ENCODE data around the gene HOXC4.
"Not testable (repeated sequence)": the region's sequence is repeated elsewhere in the genome, so short reads cannot be mapped to it uniquely, and the experiment has no call there.

HOXC4 gene

DNA sequence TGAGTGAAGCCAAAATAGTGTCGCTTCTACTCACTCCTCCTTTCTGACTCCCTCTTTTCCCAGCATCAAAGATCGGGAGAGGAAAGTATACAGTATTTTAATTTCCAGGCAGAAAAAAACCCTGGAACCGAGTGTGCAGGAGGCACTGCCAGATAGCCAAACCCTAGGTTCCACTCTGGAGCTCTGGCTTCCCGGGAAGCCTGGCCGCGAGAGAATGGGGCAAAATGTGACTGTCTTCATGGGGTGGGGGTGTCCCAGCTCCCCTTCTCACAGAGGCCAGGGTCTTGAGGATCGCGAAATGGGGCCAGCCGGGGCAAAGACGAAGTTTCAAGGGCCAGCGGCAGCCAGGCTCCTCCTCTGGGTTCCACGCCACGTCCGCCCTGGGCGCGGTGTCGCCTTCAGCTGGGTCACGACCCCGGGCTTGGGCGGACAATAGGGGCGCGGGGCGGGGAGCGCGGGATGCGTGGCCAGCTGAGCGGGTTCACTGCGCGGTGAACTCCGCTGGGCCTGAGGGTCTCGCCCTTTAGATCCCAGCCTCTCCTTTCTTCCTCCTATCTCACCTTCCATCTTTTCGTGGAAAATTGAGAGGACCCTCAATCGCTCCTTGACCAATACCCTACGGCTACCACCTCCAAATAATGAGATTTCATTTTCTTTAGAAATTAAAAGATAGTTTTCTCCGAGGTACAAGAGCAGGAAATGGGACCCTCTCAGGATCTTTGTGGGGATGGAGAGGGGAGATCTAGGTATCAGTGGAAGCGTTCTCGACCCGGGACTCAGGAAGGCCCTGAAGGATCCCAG lies 6.7 kb downstream of the HOXC4 start:
- no peak for DNase-seq

DNA sequence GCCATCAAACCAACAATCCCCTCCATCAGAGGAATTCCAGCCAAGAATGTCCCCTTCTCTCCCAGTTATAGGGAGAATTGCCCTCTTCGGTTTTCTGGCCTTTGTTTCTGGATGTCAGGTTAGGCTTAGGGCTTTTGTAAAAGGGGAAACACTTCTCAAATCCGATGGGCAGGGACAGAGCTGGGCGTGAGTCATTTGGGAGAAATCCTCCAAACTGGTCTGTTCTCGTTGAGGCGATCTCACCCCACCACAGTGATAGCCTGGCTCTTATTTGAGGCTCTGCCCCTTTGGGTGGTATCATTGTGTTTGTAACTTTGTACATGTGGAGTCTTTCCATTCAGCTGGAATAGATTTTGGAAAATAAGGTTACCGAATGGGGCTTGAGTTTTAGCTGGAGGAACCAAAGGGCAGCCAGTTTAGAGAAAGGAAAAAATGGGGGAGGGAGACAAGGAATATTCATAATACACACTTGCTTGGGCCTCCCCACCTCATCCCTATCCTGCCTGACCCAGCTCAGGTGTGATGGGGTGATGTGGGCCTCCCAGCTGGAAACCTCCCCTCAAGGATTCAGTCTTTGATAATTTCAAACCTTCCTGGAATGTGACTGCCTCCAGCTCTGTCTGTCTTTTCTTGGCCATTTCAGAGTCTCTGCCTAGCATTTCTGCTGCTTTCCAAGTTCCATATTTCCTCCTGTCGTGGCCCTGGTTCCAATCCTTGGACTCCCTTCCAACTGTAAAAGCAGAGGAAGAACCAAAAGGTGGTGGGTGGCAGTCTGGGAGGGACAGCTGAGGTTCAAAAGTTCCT lies 7.5 kb downstream of the HOXC4 start:
- DNase-seq, result no peak

DNA sequence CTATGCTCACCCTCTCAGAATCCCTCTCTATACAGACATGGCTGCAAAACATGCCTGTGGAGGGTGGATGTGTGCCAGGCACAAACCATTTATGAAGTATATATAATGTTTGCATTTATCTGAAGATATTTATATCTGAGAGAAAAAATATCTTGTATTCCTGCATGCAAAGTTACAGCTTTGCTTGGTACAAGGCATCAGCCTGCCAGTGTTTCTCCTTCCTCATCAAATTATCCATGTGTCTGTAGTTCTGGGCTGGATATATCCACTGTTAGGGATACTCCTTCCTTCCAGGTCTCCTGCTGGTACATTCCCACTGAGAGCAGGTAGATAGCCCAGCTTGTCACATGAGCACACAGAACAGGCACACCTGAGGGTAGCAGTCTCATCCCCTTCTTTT lies 12.0 kb downstream of the HOXC4 start:
- DNase-seq, result no peak

DNA sequence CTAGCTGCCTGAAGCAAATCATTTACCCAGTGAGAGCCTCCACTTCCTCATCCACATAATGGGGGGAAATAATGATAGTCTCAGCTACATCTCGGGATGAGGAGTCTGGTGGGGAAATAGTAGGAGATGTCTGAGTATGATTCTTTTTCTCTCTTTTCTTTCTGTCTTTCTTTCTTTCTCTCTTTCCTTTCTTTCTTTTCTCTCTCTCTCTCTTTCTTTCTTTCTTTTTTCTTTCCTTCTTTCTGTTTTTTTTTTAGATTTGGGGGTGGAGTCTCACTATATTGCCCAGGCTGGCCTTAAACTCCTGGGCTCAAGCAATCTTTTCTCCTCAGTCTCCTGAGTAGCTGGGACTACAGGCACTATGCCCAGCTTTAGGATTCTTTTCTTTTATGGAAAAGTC lies 12.8 kb downstream of the HOXC4 start:
- DNase-seq, result no peak

DNA sequence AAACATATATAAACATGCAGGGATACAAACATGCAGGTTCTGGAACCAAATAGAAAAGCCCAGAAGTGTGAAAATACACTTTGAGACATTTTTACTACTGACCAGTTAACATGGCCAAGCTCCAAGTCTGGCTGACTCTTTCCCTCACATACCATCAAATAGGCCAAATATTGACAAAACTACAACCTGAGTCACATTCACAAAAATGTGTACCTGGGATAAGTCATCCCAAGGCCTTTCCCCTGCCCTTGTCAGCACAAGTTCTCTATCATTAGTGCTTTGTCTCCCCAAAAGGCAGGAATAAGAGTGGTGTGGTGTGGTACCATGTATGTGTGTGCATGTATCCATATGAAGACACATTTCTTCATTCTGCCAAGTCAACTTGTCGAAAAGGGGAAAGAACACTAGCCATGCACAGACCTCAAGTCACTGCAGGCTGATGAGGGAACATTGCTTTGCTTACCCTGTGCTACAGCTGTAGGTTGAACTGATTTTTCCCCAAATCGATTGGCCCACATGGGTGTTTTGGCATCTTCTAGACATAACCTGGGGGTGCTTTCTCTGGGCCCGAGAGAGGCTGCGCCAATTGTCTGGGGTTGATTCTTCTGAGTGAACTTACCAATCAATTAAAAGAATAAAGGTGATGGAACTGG lies 14.9 kb downstream of the HOXC4 start:
- no peak for DNase-seq

DNA sequence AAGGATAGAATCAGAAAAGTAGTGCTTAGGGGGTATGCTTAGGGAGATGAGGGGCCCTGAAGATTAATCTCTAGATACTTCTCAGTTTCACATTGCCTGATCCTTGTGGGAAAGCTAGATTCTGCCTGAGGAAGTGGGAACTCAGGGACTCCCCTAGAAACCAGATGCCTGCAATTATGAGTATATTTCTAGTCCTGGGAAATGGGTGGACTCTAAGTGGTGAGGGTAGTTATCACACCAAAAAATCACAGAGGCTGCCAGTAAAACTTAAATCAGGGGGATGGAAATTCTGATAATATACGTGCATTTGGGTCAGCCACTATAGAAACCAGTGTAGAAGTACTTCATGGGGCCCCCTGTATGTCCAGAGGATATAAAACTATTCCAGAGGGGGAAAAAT lies 18.3 kb downstream of the HOXC4 start:
- no peak for DNase-seq

DNA sequence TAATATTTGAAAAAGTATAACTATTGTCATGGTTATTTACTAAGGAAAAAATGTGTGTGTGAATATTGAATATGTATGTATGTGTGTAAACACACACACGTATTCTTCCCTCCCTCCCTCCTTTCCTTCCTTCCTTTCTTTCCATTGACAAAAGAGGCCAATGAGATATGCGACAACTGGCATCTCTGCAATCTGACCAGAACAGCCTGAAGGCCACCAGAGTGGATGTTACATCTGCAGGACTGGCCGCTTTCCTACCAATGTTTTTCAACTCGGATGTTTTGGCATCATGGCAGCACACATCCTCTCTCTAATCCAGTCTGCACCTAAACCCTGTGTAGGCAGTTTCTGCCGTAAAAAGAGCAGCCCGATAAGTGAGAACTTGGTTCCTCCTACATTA lies 20.7 kb downstream of the HOXC4 start:
- DNase-seq, result no peak

DNA sequence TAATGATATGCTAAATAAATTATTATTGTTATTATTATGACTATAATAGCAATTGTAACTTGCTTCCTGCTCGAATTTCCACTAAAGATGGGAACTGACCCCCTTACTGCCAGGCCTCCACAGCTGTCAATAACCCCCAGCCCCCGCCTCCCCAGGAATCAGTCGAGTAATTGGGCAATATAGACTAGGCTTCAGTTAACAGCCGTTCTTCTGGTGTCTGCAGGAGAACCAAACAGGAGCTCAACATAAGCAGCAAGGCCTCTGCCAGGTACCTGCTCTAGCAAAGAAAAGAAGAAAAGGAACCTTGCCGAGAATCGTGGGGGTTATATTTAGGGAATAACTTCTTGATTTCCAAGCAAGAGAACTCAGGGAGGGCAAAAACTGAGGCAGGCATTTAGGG lies 21.8 kb downstream of the HOXC4 start:
- DNase-seq, result no peak

DNA sequence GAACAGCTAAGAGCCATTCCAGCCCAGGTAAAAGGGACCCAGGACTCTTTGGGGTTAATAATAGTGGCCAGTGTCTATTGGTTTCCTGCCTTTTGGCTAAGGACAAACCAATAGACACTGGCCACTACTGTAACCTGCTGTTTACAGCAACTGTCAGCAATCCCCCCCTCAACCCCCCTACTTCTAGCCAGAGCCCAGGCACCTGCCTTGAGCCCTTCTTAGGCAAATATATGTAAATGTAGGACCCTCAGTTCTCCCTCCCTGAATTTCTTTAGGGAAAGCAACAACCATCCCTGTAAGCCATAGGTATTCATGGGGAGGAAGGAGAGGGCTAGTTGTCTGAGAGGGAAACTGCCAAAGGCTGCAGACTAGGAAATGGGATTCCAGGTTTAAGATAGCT lies 22.3 kb downstream of the HOXC4 start:
- no peak for DNase-seq

DNA sequence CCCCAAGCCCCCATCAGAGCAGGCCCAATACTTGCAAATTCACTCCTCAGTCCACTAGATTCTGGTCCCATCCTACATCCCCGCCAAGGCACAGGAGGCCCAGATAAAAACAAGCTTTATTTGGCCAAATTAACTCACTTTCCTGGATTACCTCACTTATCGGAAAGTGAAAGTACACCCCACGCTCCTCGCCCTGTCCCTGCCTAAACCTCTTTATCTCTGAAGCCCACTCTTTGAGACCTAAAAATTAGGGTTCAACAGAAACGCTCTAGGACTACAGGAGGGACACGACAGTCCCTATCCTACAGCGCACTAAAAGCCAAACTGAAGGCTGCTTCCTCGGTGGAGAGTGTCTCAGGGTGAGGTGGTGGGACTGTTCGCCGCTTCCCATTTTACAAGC lies 24.2 kb downstream of the HOXC4 start:
- DNase-seq, result not testable (repeated sequence)

DNA sequence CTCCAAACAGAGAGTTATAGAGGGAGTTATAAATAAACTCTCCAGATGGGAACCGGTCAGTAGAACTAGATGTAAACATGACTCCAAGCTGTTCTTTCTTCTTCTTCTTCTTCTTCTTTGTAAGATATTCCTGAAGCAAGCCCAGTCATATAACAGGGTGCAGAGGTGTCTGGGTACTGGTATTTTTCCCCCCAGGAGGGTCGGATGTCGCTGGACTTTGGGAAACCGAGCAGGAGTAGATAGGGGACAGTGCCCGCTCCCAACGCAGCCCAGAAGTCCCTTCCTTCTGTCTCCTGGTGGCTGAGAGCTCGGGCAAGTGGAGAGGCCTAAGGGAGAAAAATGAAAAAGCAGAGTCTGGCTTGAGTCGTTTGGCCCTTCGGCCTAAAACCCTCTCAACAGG lies 25.5 kb downstream of the HOXC4 start:
- not testable (repeated sequence) for DNase-seq

DNA sequence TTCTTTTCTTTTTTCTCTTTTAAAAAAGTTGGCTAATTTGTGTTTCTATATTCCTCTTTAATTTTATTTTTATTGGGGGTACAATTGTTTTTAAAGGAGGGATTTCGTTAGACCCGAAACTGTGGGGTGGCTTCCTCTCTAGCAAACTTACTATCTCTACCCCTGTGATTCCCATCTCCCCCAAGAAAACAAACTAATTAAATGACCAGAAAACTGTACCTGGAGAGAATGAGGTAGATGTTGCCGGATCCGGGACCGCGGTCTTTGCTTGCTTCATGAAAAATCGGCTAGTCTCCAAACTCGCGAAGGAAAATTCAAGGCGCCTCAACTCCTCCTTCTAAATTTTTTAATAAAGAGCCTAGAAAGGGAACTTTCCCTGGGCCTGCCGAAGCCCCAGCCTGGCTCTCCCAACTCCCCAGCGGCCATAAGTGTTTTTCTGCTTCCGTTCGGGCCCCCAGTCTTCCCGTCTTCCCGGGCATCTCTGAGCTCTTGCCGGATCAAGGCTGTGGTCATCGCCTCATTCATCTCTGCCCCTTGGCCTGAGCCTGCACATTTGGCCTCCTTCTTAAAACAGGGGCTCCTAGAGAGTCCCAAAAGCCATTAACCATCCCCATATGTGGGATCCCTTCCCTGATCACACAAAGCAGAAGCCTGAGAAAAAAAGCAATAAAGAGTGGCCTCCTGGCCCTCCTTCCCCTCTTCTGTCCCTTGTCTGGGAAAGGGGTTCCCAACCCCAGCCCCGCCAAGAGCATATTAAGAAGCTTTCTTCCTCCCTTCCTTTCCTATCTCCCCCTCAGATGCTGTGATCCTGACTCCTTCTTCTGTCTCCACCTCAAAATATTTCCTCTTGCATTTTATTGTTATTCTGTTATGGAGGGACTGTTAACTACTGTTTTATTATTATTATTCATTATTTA lies 26.6 kb downstream of the HOXC4 start:
- DNase-seq, result not testable (repeated sequence)

DNA sequence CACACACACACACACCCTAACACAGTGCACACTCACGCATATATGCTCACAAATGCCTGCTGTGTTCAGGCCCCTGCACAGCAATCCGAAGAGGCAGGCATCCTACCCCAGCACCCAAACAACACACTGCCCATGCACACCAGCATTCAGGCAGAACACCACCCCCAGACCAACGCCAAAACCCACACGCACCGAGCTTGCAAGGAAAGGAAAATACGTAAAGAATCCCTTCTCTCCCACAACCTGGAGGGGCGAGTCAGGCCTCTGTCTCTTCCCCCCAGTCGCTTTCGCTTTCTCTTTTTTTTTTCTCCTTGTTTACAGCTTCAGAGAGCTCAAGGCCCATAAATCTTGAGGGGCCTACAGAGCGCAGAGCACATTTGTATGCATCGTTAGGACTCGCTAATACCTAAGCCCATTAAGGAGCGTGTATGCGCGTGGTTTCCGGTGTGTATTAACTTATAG lies 27.4 kb downstream of the HOXC4 start:
- not testable (repeated sequence) for DNase-seq

DNA sequence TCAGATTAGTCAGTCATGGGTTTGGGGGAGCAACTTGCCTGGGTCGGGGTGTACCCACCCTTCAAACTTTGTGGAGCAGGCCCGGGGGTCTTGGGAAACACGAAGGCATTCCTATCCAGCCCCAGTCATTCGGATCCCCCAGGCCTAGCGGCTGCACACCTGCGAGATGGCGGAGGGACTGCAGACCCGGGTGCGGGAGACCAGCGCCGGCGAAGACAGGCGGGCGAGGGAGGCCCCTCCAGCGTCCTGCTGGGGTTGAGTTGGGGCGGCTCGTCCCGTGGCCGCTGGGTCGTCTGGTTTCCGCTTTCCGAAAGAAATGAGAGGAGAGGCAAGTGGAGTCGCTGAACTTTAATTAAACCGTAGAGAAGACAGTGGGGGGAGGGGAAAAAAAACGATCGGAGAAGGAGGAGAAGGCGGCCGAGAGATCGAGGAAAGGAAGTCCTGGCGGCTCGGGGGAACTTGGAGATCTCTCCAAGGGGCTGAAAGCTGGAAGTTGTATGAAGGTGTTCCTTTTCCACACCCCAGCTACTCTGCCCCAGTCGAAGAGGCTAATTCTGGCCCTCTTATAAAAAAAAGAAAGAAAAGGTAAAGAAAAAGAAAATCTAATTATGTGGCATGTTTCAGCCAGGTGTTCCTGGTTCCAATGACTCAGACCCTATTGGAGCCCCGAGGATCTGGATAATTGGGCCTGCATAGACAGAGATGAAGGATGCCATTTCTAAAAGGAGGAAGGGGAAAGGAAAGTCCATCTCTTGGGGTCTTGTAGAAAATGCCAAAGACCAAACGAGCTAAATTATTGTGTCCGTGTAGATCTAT lies 28.2 kb downstream of the HOXC4 start:
- not testable (repeated sequence) for DNase-seq

DNA sequence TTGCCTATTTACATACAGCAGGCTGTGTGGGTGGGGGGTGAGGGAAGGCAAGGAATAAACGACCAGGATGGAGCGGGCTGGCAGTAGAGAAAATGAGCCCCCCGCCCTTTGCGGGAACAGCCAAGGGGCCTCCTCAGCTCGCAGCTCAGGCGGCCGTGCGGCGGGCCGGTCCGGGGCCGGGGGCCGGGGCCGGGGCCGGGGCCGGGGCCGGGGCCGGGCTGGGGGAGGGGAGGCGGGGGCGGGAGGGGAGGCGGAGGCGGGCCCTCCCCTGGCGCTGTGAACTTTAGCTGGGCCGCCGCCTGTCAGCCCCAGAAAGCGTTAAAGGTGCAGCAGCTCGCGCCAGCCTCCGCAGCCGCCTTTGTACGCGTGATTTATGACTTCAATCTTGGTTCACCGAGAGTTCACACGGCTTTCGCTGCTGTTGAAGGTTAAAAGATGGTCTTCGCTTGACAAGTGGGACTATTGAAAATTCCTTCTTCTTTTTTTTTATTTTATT lies 28.8 kb downstream of the HOXC4 start:
- DNase-seq, result no peak

DNA sequence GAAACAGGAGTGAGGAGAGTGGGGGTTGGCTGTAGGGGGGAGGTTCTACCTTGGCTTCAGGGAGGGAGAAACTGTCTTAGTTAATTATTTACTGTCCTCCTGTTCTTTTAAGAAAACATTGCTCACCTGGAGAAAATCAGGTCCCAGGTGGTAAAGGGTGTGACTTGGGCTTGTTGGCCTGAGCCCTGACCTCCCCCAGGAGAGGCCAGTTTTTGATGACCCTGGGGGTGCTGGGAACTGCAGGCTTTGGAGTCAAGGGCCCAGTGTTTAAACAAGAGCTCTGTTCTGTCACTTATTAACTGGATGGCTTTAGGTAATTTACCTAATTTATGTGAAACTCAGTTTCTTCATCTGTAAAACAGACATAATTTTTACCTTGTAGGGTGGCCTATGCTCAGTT lies 34.4 kb downstream of the HOXC4 start:
- not testable (repeated sequence) for DNase-seq

DNA sequence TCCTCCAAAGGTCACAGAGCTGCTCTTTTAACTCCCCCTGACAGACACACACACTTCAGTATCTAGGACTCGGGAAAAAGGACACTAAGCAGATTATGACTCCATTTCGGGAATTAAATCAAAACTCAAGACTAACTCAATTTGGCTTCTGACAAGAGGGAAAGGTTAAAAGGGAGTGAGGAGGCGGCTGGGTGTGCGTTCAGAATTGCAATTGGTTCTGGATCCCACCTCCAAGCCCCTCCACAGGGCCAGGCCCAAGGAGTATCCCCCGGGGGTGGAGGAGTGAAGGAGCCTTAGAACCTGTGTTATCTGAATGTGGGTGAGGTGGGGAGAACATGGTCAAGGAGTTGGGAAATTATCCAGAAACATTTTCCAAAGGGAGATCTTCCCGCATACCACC lies 35.8 kb downstream of the HOXC4 start:
- not testable (repeated sequence) for DNase-seq

DNA sequence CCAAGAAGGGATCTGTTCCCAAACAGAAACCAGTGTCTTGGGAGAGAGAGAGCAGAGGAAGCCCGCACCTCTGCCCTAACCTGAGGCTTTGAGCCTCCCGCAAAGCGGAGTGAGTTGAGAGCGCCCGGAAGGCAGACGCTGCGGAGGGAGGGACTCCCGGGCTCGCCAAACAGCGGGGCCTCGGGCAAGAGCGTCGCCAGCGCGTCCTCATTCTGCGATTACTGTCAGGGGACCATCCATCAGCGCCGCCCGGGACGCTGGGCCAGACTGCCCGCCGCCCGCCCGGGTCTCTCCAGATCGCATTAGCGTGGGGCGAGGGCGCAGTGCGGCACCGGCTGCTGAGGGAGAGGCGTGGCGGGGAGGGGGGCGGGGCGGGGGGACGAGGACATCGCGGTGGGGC lies 36.7 kb downstream of the HOXC4 start:
- not testable (repeated sequence) for DNase-seq

DNA sequence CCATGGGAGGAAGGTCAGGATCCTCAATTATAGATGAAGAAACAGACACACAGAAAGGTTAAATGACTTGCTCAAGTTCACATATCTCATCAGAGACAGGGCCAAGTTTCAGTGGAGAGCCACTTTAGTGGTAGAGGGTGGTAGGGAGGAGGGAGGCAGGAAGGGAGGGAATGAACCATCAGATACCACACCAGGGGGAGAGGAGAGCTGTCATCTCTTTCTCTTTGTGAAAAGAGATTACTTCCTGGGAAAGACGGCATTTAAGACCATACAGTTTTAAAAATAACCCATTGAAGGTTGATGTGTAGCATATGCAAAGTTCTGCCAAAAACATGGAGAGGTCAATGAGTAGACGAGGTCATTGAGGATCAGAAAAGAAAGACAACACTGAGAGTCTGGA lies 39.3 kb downstream of the HOXC4 start:
- not testable (repeated sequence) for DNase-seq

DNA sequence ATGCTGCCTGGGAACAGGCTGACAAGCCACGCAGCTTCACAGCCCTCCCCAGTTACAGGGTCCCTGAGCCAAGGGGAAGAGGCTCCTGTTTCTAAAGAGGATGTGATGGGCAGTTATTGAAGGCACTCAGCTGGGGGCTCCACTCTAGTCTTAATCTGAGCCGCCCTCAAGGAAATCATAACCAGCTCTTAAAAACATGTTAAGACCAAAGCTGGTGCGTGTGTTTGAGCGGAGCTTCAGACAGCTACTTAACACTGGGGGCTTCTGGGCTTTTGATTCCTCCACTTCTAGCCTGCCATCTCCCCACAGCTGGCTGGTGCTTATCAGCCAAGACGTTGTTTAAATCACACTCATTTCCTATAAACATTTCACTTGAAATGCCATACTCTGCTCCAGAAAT lies 42.3 kb downstream of the HOXC4 start:
- not testable (repeated sequence) for DNase-seq

DNA sequence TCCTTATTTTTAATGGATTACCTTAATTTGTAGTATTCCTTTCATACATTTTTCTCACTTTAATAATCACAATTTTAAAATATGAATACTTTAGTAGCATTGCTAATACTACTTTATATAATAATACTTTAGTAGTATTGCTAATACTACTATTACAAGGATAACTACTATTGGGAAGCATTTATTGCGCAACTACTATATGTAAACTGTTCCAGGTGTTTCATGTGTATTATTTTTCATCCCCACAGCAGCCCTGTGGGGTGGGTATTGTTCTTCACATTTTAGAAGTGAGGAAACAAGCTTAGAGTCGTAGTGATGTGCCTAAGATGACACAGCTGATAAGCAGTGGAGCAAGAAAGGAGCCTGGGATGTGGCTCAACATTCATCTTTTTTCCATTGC lies 45.0 kb downstream of the HOXC4 start:
- not testable (repeated sequence) for DNase-seq
